BE2C (cell line): Measurements from ENCODE around the gene PDLIM1.

Experiments
- DNase-seq: peaks from one replicate; pipeline ENCODE4 v3.0.0-alpha.2; 2020
- H3K27me3 ChIP-seq: fragments of 250-450 bp; sonication (Bioruptor Pico); 2 replicates; pipeline ENCODE4 v1.5.1; 2020; ENCODE audit warnings: mild to moderate bottlenecking
- H3K36me3 ChIP-seq: fragments of 250-450 bp; sonication (Bioruptor Pico); 2 replicates; pipeline ENCODE4 v1.5.1; 2020; ENCODE audit warnings: mild to moderate bottlenecking
- H3K4me1 ChIP-seq: fragments of 250-450 bp; sonication (Bioruptor Pico); 2 replicates; pipeline ENCODE4 v1.5.1; 2020
- H3K4me3 ChIP-seq: 2 replicates; pipeline ENCODE4 v1.5.1; 2011; ENCODE audit warnings: low read depth, low read length
- H3K9me3 ChIP-seq: fragments of 250-450 bp; sonication (Bioruptor Pico); 2 replicates; pipeline ENCODE4 v1.5.1; 2020
- TF ChIP-seq, protein P1 (sequence below): IDR thresholded peaks from 2 replicates; pipeline ENCODE4 v1.5.1; 2012; ENCODE audit warnings: mild to moderate bottlenecking, low read depth, low read length

The PDLIM1 gene

DNA sequence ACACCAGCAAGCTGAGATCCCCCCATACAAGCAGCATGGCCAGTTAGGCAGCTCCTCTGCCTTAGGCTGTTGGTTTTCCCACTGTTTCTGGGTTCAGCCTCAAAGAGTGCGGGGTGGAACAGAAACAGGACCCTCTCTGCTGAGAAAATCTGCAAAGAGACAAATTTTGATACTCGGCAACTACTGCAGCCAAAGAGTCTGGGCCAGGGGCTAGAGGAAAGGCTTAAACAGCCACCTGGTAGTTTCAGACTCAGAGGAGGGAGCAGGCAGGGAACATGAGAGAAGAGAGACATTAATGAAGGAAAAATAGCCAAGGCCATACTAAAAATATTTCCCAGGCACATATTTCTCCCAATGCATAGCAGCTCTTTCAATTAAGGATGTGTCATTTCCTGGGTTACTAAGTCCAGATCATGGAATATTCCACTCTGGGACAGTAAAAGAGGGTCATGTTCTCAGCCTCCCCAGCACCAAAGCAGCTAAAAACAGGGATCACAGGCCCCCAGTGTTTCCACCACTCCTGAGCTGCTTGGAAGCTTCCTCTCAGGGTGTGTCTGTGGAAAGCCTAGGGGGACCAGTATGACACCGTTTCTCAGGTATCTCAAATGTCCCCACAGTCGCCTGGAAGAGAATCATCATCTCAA is 29.8 kb downstream of the PDLIM1 start:
- no peak for DNase-seq
- Histone ChIP-seq H3K9me3 (no peaks in the 10 kb centered on the region), H3K27me3 (no peaks in the 10 kb centered on the region), H3K4me1 (no peaks in the 10 kb centered on the region), H3K36me3 (no peaks in the 10 kb centered on the region), H3K4me3 (no peak overlapping the region)
- TF ChIP-seq, protein P1, sequence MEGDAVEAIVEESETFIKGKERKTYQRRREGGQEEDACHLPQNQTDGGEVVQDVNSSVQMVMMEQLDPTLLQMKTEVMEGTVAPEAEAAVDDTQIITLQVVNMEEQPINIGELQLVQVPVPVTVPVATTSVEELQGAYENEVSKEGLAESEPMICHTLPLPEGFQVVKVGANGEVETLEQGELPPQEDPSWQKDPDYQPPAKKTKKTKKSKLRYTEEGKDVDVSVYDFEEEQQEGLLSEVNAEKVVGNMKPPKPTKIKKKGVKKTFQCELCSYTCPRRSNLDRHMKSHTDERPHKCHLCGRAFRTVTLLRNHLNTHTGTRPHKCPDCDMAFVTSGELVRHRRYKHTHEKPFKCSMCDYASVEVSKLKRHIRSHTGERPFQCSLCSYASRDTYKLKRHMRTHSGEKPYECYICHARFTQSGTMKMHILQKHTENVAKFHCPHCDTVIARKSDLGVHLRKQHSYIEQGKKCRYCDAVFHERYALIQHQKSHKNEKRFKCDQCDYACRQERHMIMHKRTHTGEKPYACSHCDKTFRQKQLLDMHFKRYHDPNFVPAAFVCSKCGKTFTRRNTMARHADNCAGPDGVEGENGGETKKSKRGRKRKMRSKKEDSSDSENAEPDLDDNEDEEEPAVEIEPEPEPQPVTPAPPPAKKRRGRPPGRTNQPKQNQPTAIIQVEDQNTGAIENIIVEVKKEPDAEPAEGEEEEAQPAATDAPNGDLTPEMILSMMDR = no peak

DNA sequence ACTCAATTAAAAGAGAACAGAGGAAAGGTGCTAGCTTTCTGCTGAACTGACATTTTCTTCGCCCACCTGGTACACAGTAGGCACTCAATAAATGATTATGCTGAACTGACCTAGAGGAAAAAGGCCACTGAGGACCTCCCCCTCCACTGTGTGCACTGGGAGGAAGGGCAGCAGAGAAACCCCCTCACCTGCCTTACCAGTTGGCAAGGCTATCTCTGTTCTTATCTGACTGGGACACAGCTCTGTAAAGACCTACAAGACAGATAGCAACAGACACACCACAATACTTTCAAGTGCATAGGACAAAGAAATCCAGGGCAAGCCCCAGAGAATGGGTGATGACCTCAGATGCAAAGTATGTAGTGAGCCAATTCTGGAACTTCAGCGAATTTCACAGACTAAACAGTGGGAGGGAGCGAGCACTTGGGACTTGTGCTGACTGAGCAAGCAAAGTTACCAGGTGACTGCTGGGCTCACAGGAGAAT is 30.4 kb downstream of the PDLIM1 start:
- H3K4me1 ChIP-seq = no peaks in the 10 kb centered on the region
- no peak overlapping the region for H3K4me3 ChIP-seq
- no peaks in the 10 kb centered on the region for H3K36me3 ChIP-seq
- no peaks in the 10 kb centered on the region for H3K27me3 ChIP-seq
- no peak for DNase-seq
- H3K9me3 ChIP-seq = no peaks in the 10 kb centered on the region
- TF ChIP-seq, protein P1 = no peak

DNA sequence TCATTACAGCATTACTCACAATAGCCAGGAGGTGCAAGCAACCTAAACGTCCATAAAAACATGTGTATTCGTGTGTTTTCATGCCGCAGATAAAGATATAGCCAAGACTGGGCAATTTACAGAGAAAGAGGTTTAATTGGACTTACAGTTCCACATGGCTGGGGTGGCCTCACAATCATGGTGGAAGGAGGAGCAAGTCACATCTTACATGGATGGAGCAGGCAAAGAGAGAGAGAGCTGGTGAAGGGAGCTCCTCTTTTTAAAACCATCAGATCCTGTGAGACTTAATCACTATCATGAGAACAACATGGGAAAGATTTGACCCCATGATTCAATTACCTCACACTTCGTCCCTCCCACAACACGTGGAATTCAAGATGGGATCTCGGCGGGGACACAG is 33.0 kb downstream of the PDLIM1 start:
- DNase-seq = no peak
- no peaks in the 10 kb centered on the region for H3K9me3 ChIP-seq
- TF ChIP-seq, protein P1 = no peak
- no peaks in the 10 kb centered on the region for H3K4me1 ChIP-seq
- H3K36me3 ChIP-seq = no peaks in the 10 kb centered on the region
- no peak overlapping the region for H3K4me3 ChIP-seq
- H3K27me3 ChIP-seq = no peaks in the 10 kb centered on the region

DNA sequence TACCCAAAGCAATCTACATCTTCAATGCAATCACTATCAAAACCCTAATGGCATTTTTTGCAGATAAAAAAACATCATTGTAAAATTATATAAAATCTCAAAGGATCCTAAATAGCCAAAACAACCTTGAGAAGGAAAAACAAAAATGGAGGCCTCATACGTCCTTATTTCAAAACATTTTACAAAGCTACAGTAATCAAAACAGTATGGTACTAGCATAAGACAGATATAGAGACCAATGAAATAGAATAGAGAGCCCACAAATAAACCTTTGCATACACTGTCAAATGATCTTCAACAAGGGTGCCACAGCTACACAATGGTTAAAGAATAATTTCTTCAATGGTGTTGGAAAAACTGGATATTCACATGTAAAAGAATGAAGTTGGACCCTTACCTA is 34.5 kb downstream of the PDLIM1 start:
- TF ChIP-seq, protein P1 = no peak
- Histone ChIP-seq H3K4me1 (no peaks in the 10 kb centered on the region), H3K27me3 (no peaks in the 10 kb centered on the region), H3K36me3 (no peaks in the 10 kb centered on the region), H3K9me3 (no peaks in the 10 kb centered on the region), H3K4me3 (no peak overlapping the region)
- DNase-seq = no peak

DNA sequence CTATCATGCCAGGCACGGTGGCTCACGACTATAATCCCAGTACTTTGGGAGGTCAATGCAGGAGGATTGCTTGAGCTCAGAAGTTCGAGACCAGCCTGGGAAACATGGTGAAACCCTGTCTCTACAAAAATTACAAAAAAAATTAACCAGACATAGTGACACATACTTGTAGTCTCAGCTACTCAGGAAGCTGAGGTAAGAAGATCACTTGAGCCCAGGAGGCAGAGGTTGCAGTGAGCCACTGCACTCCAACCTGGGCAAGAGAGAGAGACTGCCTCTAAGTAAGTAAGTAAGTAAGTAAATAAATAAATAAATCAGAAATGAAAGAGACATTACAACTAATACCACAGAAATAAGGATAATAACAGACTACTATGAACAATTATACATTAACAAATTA is 36.2 kb downstream of the PDLIM1 start:
- no peak for DNase-seq
- TF ChIP-seq, protein P1 = no peak
- no peaks in the 10 kb centered on the region for H3K9me3 ChIP-seq
- no peak overlapping the region for H3K4me3 ChIP-seq
- no peaks in the 10 kb centered on the region for H3K27me3 ChIP-seq
- H3K36me3 ChIP-seq = no peaks in the 10 kb centered on the region
- H3K4me1 ChIP-seq = no peaks in the 10 kb centered on the region

DNA sequence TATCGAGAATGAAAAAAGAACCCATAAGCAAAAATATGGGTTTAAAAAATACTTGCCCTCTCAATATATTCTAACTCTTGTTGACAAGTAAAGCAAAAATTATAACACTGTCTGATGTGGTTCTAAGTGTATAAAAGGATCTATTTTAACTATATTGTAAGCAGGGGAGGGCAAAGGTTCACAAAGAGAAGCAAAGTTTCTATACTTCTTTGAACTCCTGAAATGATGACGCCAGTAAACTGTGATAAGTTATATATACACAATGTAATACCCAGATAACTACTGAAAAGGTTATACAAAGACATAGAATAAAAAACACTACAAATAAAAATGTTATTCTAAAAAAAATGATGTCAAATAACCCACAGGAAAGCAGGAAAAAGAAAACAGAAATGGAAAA is 37.1 kb downstream of the PDLIM1 start:
- DNase-seq = no peak

More for the DNA sequence above, 37.1 kb downstream of the PDLIM1 start:
- TF ChIP-seq, protein P1 = no peak
- no peaks in the 10 kb centered on the region for H3K27me3 ChIP-seq
- no peaks in the 10 kb centered on the region for H3K9me3 ChIP-seq
- no peaks in the 10 kb centered on the region for H3K36me3 ChIP-seq
- H3K4me3 ChIP-seq = no peak overlapping the region
- H3K4me1 ChIP-seq = no peaks in the 10 kb centered on the region
